ENCODE results near the gene TBL1Y.
"Not testable (repeated sequence)": the region's sequence is repeated elsewhere in the genome, so short reads cannot be mapped to it uniquely, and the experiment has no call there.

Gene TBL1Y

DNA sequence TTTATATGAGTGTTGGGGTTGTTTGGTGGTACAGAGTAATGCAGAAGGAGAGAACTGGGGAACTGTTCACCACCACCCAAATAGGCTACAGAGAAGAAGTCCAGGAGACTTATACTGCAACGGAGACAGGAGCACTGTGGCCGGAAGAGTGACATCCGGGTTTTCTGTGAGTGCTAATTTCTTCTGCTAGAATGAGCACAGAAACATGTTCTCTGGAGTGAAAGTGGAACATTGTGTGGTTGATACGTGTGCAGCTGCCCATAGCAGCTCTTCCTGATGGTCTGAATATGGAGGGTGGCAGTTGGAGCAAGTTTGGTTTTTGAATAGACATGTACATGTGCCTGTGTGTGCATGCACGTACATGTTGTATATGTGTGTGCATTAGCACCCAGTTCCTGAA is 67.3 kb downstream of the TBL1Y start:
- no peak for DNase-seq

DNA sequence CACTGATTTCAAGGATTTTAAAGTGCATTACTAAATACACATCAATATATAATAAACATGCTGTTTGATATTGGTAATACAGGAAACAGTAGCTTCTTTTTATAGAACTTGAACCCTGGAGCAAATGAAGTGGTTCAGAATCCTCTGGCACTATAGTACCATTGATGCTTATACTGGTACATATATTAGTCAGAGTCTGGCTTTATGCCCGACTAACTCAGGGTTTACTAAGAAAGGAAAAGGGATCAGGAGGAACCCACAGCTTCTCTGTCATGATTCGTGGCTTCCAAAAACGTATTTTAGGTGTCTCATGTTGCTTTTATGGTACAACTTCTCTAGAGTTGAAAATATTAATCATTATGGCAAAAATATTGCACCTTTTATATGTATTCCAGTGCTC is 72.7 kb downstream of the TBL1Y start:
- DNase-seq, result no peak

DNA sequence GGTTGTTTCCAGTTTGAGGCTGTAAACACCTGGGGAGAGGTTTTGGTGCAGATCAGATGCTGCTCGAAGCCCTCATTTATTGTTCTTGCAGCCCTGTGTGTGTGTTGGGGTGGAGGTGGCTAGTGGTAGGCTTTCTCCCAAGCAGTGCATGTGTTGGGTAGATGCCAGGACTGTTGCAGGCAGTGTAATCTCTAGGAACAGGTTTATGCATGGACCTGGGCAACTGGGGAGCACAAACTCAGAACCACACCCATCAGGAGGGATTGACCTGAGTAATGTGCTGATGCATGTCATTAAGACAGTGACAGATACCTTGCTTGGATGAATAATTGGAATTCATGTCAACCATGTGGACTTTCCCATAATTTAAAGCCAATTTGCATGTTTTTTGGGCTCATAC is 77.3 kb downstream of the TBL1Y start:
- no peak for DNase-seq

DNA sequence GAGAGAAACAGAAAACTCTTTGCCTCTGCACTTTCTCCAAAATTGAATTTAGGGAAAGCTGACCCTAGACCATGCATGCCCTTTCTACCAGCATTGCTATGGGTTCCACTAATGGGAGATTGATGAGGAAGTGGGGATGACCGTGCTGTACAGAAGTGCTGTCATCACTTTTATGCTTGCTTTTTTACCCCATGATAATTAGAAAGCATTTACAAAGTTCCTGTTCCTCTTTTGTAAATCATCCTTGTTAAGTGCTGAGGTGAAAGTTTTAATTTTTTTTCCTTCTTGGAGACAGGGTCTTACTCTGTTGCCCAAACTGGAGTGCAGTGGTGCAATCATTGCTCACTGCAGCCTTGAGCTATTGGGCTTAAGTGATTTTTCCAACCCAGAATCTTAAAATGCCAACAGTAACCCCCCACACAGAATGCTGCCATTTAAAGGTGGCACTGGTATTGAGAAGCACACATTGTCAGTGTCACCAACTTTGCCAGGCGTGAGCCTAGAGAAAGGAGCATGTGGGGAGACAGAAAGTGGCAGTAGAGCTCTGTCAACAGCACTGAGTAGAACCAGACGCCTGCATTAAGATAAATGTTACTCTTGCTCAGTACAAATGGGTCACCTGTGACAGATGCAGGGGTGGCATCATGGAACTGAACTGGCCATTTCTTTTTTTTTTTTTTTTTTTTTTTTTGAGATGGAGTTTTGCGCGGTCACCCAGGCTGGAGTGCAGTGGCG is 79.6 kb downstream of the TBL1Y start:
- no peak for DNase-seq

DNA sequence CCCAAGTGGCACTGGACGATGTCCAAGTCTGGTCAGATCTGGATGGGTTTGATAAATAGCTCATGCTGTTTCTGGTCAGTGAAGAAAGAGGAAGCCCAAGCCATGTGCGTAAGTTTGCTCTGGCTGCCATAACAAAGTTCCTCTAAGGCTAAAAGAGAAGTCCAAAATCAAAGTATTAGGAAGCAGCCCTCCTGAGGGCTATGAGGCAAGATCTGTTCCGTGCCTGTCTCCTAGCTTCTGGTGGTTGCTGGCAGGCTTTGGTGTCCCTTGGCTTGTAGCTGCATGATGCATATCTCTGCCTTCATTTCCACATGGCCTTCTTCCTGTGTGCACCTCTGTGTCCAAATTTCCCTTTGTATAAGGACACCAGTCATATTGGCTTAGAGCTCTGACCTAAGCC is 81.5 kb downstream of the TBL1Y start:
- DNase-seq, result no peak

DNA sequence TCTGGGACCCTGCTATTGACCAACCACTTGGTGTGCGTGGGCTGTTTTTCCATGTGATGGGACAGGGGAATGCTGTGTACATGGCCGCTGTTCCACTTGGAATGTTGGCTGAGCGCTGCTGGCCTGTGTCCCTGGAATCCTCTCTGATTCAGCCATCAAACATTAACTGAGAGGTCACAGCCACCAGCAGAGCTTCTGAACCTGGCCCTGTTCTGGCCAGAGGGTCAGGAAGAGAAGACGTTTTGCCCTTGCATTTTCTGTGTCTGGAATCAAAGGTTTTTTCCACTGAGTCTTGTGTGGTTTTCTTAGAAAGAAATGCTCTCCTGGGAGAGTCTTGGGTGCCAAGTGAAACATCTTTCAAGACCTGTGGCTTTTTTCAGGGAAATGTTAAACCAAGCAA is 85.5 kb downstream of the TBL1Y start:
- DNase-seq, result no peak

DNA sequence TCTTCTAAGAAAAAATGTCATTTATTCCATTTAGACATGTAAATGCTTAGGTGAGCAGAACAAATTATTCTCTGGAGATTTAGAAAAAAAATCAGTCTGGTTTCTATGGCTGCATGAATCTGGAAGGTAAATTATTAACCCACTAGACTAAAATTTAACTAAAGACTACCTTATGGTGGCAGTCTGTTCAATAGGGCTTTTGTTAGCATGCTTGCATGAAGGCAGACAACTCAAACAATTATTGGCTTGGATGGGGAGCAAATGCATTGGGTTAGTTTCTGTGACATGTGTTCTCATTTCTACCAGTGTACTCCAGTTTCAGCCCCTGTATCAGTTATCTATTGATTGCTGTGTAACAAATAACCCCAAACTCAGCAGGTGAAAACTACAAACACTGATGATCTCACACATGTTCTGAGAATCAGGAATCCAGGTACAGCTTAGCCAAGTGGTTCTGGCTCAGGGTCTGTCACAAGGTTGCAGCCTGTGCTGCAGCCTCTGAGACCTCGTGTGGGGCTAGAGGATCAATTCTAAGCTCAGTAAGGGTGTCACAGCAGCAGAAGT is 87.1 kb downstream of the TBL1Y start:
- no peak for DNase-seq

DNA sequence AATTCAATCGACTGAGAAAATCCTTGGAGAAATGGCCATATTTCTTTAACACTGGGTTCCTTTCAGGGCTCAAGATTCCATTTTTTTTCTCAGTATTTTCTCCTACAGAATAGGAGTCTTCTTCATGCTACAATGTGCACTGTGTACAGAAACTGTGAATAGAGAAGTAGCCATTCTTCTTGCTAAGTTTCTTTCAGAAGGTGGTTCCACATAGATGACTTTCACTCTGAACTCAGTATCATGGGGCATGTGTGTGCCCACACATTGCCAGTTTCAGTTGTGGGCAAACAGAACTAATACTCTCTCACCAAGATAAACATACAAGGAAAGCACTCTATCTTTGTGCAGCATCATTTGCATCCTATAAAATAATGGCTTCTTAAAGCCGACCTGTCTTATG is 89.4 kb downstream of the TBL1Y start:
- DNase-seq, result no peak

DNA sequence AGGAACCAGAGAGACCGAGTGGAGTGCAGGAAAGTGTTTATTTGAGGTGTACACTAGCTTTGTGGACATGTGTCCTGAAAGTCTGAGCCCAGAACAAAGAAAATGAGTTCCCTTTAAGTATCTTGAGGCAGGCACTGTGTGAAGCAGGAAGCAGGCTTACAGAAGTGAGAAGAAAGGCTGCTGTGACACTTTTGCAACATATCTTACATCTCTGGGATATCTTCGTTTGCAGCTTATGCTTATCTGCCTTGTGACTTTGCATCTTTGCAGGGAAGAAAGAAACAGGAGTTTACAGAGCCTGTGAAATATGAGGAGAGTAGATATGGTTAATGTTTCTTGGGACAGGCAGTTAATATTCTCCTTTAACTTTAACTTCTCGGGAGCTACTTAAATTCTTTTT is 92.1 kb downstream of the TBL1Y start:
- no peak for DNase-seq

DNA sequence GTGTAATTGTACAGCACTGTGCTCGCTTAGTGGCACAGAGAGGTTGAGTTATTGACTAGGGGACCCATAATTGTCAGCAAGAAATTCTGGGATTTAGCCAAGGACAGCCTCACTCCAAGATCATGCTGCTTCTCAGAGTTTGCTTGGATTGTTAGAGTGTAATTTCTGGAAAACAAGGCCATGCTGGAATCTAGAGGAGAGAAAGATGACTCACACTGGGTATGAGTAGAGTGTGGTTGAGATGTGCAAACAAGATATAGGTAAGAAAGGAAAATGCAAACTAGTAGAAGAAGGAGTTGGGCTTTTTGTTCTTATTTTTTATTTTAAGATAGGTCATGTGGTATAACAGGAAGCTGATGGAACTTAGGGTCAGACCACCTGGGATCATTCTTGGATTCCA is 97.4 kb downstream of the TBL1Y start:
- DNase-seq, result no peak

DNA sequence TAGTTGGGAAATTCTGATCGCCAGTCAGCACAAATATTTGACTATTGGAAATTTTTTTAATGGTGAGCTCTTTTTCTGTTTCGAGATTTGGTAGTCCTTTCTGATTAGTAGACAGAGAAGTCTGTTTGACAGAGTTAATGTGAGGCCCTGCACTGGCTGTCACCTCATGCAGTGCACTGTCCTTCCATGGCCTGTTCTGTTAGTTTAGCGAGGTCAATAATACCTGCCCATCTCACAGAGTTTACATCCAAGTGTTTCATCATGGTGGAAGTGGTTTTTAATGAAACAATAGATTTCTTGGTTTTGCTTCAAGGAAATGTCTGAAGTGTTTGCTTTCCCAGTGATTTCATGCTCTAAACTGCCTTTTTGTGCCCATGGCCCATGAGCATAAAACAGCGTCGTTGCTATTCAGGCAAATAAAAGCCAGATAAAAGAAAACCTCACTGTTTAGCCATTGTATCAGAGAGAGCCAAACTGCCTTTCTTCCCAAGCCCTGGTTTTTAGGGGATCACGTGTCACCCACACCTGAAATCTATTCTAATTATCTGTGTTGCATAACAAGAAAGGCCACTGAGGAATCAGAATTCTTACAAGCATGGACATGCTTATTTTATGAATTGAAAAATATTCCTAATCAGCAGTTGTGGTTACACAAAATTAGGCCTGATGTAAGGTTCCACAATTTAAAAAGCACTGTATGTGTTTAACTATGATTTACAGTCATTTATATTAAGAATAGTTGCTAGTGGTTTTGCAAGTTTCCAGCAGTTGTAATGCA is 98.3 kb downstream of the TBL1Y start:
- DNase-seq, result no peak

DNA sequence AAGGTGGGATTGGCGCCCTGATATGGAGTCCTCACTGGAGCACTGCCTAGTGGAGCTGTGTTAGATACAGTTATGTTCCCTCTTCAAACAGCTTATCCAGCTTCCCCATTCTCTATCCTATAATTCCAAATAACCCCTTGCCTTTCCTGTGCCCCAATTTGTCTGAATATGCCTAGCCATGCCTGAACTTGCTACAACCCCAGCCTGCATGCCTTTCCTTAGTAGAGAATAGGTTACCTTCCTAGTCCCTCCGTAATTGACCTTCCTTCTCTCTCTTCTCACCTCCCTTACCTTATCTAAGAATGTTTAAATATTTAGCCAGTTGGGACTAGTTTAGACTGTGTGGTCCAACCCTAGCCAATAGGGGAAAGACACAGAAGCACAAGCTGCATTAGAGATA is 102.6 kb downstream of the TBL1Y start:
- DNase-seq, result no peak

DNA sequence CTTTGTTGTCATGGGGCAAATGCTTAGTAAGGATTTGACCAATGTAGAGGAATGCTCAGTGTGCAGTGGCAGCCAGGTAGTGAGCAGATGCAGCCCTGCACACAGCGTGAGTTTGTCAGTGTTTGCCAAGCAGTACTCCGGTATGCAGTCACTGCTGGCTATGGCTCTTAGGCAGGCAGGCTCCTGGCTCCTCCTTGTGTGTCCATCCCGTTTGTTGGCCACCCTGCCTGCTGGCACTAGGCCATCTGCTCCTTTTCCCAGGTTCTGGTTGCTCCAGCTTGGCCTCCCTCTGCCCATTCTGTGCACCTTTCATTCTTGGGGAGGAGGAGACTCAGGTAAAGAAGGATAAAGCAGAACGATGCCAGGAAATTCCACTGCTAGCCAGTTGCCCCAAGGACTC is 106.0 kb downstream of the TBL1Y start:
- no peak for DNase-seq

DNA sequence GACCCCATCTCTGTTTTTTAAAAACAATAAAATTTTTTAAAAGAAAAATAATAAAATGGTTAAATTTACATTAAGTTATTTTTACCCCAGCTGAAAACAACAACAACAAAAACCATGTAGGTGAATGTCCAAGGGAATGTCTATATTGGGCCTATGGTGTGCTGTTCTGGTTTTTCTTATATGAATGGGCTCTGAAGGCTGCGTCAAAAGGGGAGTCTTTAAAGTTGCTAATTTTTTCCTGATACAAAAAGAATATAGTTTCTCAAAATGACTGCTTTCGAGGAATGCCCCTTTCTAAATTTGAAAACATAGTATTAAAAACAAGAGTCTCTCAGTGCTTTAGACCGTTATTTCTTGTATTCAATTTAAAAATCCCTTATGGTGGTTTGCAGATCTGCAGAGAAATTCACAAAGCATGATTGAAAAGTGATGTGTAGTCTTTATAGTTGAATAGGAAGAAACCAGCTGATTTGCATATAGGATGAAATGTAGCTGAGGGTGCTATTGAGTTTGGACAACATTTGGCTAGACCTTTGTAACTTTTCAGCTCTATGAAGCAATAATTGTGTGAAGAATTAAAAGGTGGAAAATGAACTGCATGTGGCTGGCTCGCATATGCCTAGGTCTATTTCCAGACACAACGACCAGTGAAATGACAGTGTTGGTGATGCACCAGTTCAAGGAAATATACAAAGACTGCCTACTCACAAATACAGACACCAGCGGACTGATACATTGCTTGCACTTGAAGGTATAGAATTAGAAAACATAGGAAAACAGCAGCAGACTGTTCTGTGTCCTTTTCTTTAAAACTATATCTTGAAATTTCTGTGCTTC is 107.0 kb downstream of the TBL1Y start:
- no peak for DNase-seq

DNA sequence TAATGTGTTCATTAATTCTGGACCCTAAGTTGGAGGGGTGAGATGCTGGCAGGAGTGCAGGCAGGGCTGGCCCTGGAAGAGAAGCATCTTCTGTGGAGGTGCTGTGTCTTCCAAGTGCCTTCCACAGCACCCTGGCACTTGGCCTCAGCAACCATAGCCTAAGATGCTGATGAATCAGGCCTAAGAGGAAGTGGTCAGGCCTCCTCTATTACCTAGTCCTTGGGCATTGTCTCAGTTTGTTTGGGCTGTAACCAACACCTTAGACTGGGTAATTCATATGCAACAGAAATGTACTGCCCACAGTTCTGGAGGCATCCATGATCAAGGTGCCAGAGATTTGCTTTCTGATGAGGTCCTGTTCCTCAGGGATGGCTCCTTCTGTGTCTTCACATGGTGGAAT is 128.5 kb downstream of the TBL1Y start:
- no peak for DNase-seq

DNA sequence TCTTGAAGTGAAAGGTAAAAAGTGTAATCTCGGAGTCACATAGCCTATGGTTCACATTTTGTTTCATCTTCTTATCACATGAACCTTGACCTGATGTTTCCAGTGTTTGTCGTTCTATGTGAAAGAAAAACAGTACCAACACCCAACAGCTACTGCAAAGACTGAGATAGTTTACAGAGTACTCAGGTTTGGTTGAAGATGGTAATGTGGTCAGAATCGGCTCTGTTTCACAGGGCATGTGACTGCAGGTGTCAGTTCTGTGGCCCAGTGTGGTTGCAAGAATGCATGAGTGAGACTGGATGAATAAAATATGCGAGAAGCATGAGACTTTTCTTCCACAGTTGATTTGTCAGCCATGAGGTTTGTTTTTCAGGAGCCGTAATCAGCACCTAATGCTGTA is 130.2 kb downstream of the TBL1Y start:
- DNase-seq, result no peak

DNA sequence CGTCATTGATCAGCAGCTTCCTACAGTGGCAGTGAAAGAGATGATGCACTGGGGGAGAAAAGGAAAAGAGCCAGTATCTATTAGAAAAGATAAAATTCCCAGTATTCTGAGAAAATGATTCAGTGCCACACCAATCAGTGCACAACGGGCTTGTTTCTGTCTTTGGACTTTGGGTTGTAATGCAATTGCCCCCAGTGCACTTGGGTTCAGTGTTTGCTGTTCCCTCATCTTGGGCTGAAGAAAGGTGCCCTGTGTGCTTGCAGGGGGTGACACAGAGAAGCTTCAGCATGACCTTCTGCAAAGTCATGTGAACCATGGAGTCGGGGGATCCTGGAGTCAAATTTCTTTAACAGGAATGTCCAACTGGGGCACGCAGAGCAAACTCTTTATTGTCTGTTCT is 131.5 kb downstream of the TBL1Y start:
- DNase-seq, result no peak

DNA sequence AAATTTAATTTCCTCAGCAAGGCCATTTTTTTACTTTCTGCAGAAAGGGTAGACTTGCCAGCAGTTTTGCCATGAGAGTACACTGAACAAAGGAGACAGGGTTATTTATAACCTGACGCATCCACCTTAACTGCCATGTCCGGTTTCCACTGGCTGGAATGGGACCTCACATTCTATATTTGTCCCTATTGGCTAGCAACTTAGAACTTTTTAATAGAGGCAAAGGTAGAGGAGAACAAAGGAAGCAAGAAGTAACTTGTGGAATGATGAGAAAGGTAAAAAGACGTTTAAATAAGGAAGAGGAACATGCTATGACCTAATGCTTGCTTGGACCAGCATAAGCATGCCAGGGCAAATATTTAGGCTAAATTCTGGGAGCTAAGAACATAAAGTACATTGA is 142.0 kb downstream of the TBL1Y start:
- not testable (repeated sequence) for DNase-seq

DNA sequence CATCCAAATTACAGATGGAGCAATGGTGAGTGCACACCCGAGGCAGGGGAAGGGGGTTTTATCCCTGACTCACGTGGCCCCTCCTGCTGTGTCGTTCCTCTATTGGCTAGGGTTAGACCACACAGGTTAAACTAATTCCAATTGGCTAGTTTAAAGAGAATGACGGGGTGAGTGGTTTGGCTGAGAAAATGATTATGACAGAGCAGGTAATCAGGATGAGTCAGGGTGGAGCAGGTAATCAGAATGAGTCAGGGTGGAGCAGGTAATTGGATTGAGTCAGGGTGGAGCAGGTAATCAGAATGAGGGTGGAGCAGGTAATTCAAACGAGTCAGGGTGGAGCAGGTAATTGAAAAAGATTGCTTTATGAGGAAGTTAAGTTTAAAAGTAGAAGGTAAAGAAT is 146.4 kb downstream of the TBL1Y start:
- DNase-seq, result no peak

DNA sequence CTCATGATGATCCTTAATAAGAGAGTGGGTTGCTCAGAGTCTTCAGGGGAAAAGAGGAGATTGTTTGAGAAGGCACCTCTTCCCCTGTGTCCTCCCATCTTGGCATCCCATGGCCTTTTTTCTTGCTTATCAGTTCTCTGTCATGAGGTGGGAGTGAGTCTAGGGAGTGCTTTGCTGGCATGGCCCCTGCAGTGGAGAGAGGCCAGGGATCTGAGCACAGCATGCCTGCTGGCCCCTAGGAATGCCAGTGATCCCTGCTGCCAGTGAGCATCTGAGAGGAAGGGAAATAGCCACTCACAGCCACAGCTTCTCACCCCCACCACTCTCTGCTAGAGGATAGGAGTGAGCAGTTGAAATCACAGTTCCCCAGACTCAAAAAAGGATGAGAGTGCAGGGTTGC is 168.2 kb downstream of the TBL1Y start:
- DNase-seq, result no peak

DNA sequence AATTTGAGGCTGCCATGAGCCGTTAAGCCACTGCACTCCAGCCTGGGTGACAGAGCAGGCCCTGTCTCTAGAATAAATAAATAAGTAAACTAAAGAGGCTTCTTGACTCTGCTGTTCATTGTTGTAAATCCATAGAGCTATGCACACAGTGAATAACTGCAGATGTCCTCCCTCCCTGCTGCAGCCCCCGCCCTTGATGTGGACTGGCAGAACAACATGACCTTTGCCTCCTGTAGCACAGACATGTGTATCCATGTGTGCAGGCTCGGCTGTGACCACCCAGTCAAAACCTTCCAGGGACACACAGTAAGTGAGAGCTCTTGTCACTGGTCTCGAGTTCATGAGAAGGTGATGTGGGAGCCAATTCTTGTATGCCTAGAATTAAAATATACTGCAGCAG is 170.1 kb downstream of the TBL1Y start:
- not testable (repeated sequence) for DNase-seq

DNA sequence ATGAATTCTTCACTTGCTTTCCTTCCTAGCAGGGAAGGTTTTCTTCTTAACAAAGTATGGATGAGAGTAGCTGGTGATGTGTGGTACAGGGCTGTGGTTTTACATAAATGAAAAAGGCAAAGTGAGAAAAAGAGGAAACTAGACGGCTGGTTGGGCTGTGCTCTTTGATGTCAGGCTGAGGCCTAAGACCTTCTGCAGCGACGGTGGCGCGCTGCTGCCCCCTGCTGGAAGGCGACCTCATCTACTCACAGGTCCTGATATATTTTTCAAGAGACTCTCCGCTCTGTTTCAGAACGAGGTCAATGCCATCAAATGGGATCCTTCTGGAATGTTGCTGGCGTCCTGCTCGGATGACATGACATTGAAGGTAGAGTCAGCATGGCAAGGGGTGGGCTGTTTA is 175.1 kb downstream of the TBL1Y start:
- DNase-seq, result peak; percentile 71

DNA sequence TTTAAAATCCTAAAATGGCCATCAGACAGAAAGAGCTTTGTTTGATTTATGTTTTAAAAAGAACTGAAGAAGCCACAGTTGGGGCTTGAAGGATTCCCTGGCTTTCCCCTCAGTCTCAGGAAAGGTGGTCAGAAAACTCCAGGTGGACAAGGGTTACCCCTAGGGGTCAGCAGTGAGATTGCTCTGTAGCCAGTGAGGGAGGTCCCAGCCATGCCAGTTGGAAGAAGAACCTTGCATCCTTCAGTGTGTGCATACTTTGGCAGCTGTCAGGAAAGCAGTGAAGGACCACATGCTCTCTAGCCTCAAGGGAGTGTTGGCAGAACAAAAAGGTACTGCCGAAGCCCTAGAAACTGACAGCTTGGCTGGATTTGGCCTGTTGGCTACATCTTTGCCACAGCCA is 182.3 kb downstream of the TBL1Y start:
- no peak for DNase-seq

DNA sequence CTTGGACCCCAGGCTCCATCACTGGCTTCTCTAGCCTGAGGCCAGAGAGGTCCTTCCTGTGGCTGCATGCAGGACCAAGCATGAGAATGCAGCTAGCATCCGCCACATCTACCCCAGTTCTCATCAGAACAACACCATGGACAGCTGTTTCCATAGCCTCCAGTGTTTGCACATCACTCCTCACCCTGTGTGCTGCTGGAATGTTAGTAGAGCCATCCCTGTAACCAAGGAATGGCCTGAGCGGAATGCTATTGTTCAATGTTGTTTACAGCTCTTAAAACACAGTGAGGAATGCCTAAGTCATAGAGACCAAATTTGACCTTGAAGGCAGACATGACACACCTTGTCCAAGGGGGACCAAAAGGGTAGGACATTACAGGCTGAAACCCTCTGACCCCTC is 183.9 kb downstream of the TBL1Y start:
- DNase-seq, result no peak

Measured in stimulated activated CD4-positive, alpha-beta T cell treated with anti-CD3 and anti-CD28 coated beads, Interleukin-4, amount 100 ng/mL, for 1 hour (primary cell).